ENCODE results near the gene NRP1.

Gene NRP1

GRCh38 chr10:33215154-33215553 lies 119.3 kb downstream of the NRP1 start:
- Histone ChIP-seq H3K4me3 (ENCODE audit: severe bottlenecking) (no peak overlapping the region), H3K36me3 (ENCODE audit: low read depth) (peaks cover 91% of the 10 kb centered on the region), H3K9me3 (ENCODE audit: severe bottlenecking) (no peaks in the 10 kb centered on the region), H3K27ac (ENCODE audit: poor library complexity, severe bottlenecking) (peak overlapping the region; percentile 93), H3K4me1 (ENCODE audit: insufficient read depth, poor library complexity, severe bottlenecking) (peaks cover 20% of the 10 kb centered on the region), H3K27me3 (ENCODE audit: insufficient read depth, poor library complexity, severe bottlenecking) (no peaks in the 10 kb centered on the region)
- no peak for TF ChIP-seq CTCF (IDR thresholded peaks at IDR 0.05; ENCODE audit: poor library complexity, severe bottlenecking)
- ATAC-seq (ENCODE audit: low read depth) (no peak), DNase-seq (ENCODE audit: low spot score) (no peak)

DNA sequence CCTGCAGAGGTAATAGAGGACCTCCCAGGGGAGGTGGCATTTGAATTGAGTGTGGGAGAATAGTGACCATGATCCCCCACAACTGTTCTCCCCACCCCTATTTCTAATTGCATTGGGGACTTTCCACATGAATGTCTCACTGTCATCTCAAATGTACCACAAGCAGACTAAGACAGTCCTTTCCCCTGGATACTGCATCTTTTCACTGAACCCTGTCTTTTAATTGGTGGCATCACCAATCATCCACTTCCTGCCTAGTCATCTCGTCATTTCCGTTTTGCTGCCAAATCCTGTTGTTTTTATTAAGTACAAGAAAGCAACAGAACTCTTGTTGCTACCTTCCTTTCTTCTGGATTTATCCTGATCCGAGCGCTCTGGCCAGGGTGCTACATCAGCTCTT lies 120.3 kb downstream of the NRP1 start:
- Histone ChIP-seq H3K4me1 (ENCODE audit: insufficient read depth, poor library complexity, severe bottlenecking) (peaks cover 20% of the 10 kb centered on the region), H3K27ac (ENCODE audit: poor library complexity, severe bottlenecking) (no peak overlapping the region), H3K9me3 (ENCODE audit: severe bottlenecking) (no peaks in the 10 kb centered on the region), H3K27me3 (ENCODE audit: insufficient read depth, poor library complexity, severe bottlenecking) (no peaks in the 10 kb centered on the region), H3K36me3 (ENCODE audit: low read depth) (peaks cover 91% of the 10 kb centered on the region), H3K4me3 (ENCODE audit: severe bottlenecking) (no peak overlapping the region)
- ATAC-seq (ENCODE audit: low read depth) (no peak), DNase-seq (ENCODE audit: low spot score) (no peak)
- TF ChIP-seq CTCF (IDR thresholded peaks at IDR 0.05; ENCODE audit: poor library complexity, severe bottlenecking): no peak

DNA sequence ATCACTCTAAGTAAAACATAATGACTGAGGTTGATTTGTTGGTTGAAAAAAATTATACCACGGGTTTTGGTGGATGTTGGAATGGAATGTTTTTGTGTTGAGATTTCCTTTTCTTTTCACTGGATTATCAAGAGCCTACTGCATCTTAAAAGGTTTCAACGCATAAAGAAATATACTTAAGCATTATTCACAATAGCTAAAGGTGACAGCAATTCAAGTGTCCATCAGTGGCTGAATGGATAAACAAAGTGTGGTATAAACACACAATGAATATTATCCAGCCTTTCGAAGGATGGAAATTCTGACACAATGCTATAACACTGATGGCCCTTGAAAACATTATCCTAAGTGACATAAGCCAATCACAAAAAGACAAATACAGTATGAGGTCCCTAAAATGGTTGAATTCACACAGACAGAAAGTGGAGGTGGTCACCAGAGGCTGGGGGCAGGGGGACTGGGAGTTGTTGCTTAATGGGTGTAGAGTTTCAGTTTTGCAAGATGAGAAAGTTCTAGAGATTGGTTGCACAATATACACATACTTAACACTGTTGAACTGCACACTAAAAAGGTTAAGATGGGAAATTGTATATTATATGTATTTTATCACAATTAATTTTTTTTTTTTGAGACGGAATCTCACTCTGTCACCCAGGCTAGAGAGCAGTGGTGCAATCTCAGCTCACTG lies 122.3 kb downstream of the NRP1 start:
- Histone ChIP-seq H3K27me3 (ENCODE audit: insufficient read depth, poor library complexity, severe bottlenecking) (no peaks in the 10 kb centered on the region), H3K4me1 (ENCODE audit: insufficient read depth, poor library complexity, severe bottlenecking) (peaks cover 11% of the 10 kb centered on the region), H3K36me3 (ENCODE audit: low read depth) (peaks cover 94% of the 10 kb centered on the region), H3K9me3 (ENCODE audit: severe bottlenecking) (no peaks in the 10 kb centered on the region), H3K27ac (ENCODE audit: poor library complexity, severe bottlenecking) (no peak overlapping the region), H3K4me3 (ENCODE audit: severe bottlenecking) (no peak overlapping the region)
- ATAC-seq (ENCODE audit: low read depth): no peak
- no peak for DNase-seq (ENCODE audit: low spot score)
- TF ChIP-seq CTCF (IDR thresholded peaks at IDR 0.05; ENCODE audit: poor library complexity, severe bottlenecking): no peak

DNA sequence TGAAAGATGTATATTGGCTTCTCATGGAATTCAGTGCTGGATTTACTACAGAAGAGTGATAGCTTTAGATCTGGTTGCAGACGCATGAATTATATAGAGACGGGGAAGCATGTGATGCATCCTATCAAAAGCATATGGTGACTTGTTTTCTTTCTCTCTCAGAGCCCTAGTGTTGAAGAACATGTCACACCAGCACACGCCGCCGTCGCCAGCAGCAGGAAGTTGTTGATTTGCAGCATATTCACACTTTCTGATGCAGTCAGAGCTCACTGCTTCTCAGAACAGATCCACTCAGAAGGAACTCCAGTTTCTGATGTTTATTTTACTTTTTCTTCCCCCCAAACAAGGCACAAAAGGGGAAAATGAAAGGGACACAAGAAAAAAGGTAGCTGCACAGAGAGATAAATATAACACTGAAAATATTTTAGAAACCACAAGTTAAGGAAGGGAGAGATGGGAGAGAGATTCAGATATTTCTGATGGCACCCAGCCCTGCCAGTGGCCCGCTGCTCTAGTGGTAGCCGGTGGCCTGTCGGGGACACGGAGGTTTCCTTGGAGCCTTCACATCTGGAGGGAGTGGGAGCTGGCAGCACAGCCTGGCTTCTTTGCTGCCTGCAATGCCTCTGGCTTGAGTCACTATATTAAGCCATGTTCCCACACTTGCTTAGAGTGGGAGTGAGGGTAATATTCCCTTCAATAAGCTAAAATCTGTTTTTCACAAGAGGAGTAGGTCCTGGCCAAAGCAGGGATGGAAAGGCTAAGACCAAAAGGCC lies 123.2 kb downstream of the NRP1 start:
- H3K9me3 ChIP-seq (ENCODE audit: severe bottlenecking): no peaks in the 10 kb centered on the region
- no peaks in the 10 kb centered on the region for H3K27me3 ChIP-seq (ENCODE audit: insufficient read depth, poor library complexity, severe bottlenecking)
- peak overlapping the region; percentile 1 for H3K27ac ChIP-seq (ENCODE audit: poor library complexity, severe bottlenecking)
- no peak overlapping the region for H3K4me3 ChIP-seq (ENCODE audit: severe bottlenecking)
- H3K36me3 ChIP-seq (ENCODE audit: low read depth): peaks cover 96% of the 10 kb centered on the region
- peaks cover 2% of the 10 kb centered on the region for H3K4me1 ChIP-seq (ENCODE audit: insufficient read depth, poor library complexity, severe bottlenecking)
- DNase-seq (ENCODE audit: low spot score): no peak
- TF ChIP-seq CTCF (IDR thresholded peaks at IDR 0.05; ENCODE audit: poor library complexity, severe bottlenecking): no peak
- 0 out of 3 replicates have a peak, but pooled peaks have one; percentile 10 for ATAC-seq (ENCODE audit: low read depth)

DNA sequence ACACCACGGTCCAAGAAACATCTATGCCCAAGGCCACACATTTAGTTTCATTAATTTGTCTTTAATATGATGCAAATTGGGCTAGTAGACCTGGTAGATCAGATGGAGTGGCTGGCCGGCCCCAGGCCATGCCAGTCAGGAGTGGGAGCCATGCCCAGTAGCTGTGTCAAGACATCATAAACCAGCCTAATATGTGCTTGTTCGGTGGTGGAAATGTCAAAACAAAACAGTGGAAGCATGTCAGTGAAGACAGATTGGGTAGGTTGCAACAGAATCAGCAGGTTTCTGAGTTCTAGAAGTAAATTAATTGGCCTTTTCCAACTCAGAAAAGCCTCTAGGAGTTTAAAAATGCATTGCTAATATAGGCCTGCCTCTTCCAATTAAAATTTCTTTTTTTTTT lies 124.7 kb downstream of the NRP1 start:
- H3K4me1 ChIP-seq (ENCODE audit: insufficient read depth, poor library complexity, severe bottlenecking): no peaks in the 10 kb centered on the region
- ATAC-seq (ENCODE audit: low read depth): no peak
- H3K4me3 ChIP-seq (ENCODE audit: severe bottlenecking): no peak overlapping the region
- H3K27me3 ChIP-seq (ENCODE audit: insufficient read depth, poor library complexity, severe bottlenecking): no peaks in the 10 kb centered on the region
- H3K36me3 ChIP-seq (ENCODE audit: low read depth): peaks cover 95% of the 10 kb centered on the region
- H3K27ac ChIP-seq (ENCODE audit: poor library complexity, severe bottlenecking): no peak overlapping the region
- TF ChIP-seq CTCF (IDR thresholded peaks at IDR 0.05; ENCODE audit: poor library complexity, severe bottlenecking): no peak
- no peaks in the 10 kb centered on the region for H3K9me3 ChIP-seq (ENCODE audit: severe bottlenecking)
- no peak for DNase-seq (ENCODE audit: low spot score)
